ENCODE data around the gene P2RX1.
"Not testable (repeated sequence)": the region's sequence is repeated elsewhere in the genome, so short reads cannot be mapped to it uniquely, and the experiment has no call there.

P2RX1 gene

DNA sequence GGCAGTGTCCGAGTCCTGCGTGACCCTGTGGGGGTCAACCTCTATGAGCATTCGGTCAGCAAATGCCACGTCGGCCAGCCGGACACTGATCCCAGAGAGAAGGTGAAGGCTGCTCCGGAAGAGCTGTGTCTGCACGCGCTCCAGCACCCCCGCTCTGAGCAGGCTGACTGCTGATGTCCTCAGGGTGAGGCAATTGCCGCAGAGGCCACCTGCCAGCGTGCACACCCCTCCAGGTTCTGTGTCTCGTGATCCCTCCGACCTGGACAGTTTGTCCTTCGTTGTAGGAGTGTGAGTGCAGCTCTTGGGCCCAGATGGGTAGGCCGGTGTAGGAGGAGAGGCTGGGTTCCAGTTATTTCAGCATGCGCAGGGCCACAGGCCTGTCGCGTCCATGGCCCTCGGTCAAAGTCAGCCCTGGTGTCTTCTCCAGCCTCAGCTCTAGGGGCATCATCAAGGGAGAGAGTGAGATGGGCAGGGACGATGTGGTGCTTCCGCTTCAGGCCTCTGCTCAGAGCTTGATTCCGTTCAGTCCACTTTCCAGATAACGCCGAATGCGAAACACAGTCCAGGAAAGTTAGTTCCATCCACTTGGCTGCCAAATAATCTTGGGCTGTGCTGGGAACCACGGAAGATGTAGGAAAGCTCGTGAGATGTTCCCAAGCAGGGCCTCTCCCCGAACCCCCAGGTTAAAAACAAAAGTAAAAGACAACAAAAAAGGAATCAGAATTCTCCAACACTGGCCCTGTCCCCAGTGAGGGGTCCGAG, 55.1 kb downstream of the P2RX1 start:
- DNase-seq (ENCODE audit: low read depth in 1 of 2, low spot score in 1 of 2): no peak
- in situ Hi-C loops (cut with HindIII; ENCODE audit: low pct_unique_long_range_greater_than_20kb, low sequenced_read_pairs): no loop called here
- TF ChIP-seq JUND (IDR thresholded peaks at IDR 0.05; ENCODE audit: low read depth): no peak

DNA sequence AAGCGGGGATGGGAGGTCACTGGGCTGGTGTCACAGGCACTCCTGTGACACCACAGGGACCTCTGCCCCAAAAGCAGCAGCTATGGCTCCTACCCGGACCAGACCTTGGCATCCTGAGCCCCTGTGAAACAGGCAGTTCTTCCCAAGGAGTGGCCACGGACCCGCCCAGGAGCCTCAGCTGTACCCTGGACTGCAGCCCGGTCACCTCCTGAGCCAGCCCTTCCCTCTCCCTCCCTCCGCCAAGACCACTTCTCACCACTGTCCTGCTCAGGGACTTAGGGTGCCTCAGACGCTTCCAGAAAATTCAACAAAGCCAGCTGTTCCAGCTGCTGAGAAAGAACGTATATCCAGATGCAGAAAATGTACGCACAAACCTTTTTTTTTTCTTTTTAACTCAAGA, 56.3 kb downstream of the P2RX1 start:
- in situ Hi-C loops (cut with HindIII; ENCODE audit: low pct_unique_long_range_greater_than_20kb, low sequenced_read_pairs): no loop called here
- no peak for TF ChIP-seq JUND (IDR thresholded peaks at IDR 0.05; ENCODE audit: low read depth)
- DNase-seq (ENCODE audit: low read depth in 1 of 2, low spot score in 1 of 2): no peak

DNA sequence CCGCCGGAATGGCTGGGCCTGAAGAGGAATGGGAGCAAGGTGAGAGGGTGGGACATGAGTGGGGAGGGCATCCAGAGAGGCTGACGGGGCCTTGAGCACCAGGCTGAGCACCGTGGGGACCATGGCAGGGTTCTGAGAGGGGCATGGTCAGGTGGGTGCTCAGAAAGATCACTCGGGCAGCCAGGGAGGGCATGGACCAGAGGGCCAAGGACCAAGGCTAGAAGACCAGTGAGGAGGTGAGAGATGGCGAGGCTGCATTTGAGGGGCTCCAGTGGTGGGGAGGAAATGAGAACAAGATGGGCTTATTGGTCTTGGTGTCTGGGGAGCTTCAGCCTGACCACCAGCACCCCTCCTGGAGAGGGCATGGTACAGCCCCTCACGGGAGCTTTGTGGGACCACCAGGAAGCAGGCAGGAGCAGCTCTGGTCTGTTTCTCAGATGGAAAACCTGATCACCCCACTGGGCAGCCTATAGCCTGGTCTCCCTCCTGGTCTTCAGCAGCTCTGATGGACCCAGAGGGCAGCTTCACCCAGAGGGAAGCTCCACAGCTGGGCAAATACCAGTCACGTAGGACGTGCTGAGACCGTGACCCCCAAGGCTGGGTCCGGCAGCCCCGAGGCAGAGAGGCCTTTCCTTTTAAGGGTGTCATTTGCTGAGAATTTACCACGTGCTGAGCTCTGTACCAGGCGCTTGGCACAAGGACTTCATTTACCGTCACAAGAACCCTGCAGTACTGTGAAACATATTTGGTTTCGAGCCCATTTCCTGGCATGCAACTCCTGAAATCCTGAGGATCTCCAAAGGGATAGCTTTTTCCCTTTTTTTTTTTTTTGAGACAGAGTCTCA, 58.8 kb downstream of the P2RX1 start:
- DNase-seq (ENCODE audit: low read depth in 1 of 2, low spot score in 1 of 2): no peak
- no peak for TF ChIP-seq JUND (IDR thresholded peaks at IDR 0.05; ENCODE audit: low read depth)
- in situ Hi-C loops (cut with HindIII; ENCODE audit: low pct_unique_long_range_greater_than_20kb, low sequenced_read_pairs): no loop called here

DNA sequence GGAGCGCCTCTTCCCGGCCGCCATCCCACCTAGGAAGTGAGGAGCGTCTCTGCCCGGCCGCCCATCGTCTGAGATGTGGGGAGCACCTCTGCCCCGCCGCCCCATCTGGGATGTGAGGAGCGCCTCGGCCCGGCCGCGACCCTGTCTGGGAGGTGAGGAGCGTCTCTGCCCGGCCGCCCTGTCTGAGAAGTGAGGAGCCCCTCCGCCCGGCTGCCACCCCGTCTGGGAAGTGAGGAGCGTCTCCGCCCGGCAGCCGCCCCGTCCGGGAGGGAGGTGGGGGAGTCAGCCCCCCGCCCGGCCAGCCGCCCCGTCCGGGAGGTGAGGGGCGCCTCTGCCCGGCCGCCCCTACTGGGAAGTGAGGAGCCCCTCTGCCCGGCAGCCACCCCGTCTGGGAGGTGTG, 62.1 kb downstream of the P2RX1 start:
- in situ Hi-C loops (cut with HindIII; ENCODE audit: low pct_unique_long_range_greater_than_20kb, low sequenced_read_pairs); DNase-seq (ENCODE audit: low read depth in 1 of 2, low spot score in 1 of 2): not testable (repeated sequence)

DNA sequence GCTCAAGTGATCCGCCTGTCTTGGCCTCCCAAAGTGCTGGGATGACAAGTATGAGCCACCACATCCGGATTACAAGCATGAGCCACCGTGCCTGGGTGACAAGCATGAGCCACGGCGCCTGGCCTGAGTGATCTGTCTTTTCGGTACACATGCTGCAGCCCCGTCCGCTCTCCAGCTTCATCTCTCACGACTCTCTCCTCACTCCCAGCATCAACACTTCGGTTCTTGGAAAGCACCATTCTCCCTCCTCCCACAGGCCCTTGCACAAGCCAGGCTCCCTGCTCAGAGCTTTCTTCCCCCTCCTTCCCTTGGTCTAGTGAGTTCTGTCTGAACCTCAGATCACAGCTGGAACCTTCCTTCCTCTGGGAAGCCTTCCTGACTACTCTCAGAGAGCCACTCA, 63.7 kb downstream of the P2RX1 start:
- in situ Hi-C loops (cut with HindIII; ENCODE audit: low pct_unique_long_range_greater_than_20kb, low sequenced_read_pairs): no loop called here
- TF ChIP-seq JUND (IDR thresholded peaks at IDR 0.05; ENCODE audit: low read depth): no peak
- no peak for DNase-seq (ENCODE audit: low read depth in 1 of 2, low spot score in 1 of 2)

DNA sequence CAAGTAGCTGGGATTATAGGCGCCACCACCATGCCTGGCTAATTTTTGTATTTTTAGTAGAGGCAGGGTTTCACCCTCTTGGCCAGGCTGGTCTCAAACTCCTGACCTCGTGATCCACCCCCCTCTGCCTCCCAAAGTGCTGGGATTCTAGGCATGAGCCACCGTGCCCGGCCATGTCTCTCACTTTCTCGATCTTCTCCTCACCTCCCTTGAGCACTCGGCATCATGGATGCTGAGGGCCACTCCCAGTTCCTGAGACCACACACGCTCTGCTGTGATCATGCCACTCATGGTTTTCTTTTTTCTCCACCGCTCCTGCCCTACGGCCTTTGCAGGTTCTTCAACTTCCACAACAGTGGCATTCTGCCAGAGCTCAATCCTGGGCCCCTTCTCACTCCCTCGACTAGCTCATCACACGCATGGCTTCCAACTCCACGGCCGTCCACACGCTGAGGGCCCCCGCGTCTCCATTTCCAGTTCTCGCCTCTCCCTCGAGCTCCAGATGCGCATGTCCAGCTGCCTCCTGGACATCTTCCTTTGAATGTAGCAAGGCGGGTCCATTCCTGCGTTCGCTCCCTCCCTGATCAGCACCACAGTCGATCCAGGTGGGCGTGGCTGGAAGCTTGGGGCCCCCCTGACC, 64.7 kb downstream of the P2RX1 start:
- TF ChIP-seq JUND (IDR thresholded peaks at IDR 0.05; ENCODE audit: low read depth): no peak
- in situ Hi-C loops (cut with HindIII; ENCODE audit: low pct_unique_long_range_greater_than_20kb, low sequenced_read_pairs): no loop called here
- no peak for DNase-seq (ENCODE audit: low read depth in 1 of 2, low spot score in 1 of 2)

DNA sequence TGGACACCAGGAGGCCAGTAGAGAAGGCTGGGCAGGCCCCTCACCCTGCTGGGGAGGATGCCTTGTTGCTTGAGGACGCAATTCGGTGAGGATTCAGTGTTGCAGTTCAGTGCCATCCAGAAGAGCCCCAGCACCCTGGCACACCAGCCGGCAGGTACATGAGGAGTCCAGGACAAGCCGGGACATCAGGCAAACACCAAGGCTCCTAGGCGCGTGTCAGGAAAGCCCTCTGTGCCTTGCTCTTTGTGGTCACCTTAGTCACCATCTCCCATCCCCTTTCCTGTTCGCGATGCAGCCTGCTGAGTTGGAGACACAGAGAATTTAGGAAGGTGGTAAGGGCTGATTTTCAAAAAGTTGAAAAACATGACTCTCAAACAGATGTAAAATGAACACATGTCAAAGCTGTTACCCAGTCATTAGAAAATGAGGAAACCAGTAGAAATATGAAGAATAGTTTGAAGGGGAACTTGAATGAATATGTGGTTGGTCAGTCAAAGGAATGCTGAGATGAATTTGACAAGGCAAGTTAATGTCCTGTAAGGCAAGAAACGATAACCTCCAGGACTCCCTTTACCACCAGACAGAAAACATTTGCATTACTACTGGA, 67.9 kb downstream of the P2RX1 start:
- no peak for TF ChIP-seq JUND (IDR thresholded peaks at IDR 0.05; ENCODE audit: low read depth)
- DNase-seq (ENCODE audit: low read depth in 1 of 2, low spot score in 1 of 2): no peak
- in situ Hi-C loops (cut with HindIII; ENCODE audit: low pct_unique_long_range_greater_than_20kb, low sequenced_read_pairs): no loop called here

DNA sequence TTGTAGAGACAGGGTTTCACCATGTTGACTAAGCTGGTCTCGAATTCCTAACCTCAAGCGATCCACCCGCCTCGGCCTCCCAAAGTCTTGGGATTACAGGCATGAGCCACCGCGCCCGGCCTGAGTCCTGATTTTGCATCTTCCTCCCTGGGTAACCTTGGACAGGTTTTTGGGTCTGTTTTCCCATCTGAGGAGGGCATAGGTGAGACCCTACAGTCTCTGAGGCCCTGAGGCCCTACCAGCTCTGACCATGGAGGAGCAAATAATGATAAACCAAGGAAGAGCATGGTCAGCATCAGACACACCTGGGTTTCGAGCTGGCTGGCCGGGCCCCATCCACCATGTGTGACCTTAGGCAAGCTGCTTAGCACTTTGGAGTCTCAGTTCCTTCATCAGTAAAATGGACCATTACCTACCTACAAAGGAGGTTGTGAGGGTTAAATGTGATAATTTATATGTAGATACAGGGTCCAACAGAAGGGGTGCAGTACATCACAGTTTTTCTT, 69.0 kb downstream of the P2RX1 start:
- TF ChIP-seq JUND (IDR thresholded peaks at IDR 0.05; ENCODE audit: low read depth): no peak
- DNase-seq (ENCODE audit: low read depth in 1 of 2, low spot score in 1 of 2): no peak
- in situ Hi-C loops (cut with HindIII; ENCODE audit: low pct_unique_long_range_greater_than_20kb, low sequenced_read_pairs): no loop called here

Data from T47D (cell line).